ENCODE data around the gene UBR4. TPM values are rescaled to one million over a fixed set of nuclear protein-coding genes. Genes with fewer than 3 reads are reported as not detected.

UBR4 gene
- total and polyA plus RNA-seq, 10 of the 15 experiments (the other 5 are each of a cell fraction or from before 2014, with no cell fraction given): 34.2 to 124 (median 56.2) TPM

DNA sequence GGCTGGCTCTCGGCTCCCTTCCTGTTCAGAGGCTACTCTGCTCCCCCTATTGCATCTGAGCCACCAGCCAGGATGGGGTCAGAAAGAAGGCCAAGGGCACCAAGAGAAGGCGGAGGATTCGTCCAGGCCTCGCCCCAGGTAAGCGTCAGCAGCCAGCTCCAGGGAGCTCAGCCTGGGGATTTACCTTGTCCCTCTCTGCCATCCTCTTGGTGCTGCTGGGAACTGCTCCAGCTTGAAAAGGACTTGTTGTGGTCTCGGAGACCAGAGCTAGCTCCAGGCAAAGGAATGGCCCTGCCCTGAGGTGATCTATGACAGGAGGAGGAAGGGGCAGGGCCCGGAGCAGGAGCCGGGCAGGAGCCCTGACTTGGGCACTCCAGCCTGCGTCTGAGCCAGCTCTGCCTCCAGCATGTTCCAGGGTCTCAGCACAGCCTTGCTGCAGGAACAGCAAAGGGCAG lies 139.8 kb downstream of the UBR4 start:
- ATAC-seq: no peak
- Histone ChIP-seq H4K20me1 (ENCODE audit: control insufficient read depth, insufficient read depth) (no peaks in the 10 kb centered on the region), H3K4me3 (no peak overlapping the region), H3K9ac (ENCODE audit: control insufficient read depth, insufficient read depth, low read length) (no peak overlapping the region), H2AFZ (ENCODE audit: control insufficient read depth, low read depth, low read length) (no peak overlapping the region), H3K27me3 (replicated peaks in 1 of 2; ENCODE audit: control insufficient read depth in 2 of 2, insufficient read depth in 2 of 2, low read length in 1 of 2) (no peaks in the 10 kb centered on the region), H3K36me3 (ENCODE audit: control insufficient read depth in 2 of 2, insufficient read depth in 2 of 2, low read length in 1 of 2) (peaks cover 0 to 16% of the 10 kb centered on the region in 2 experiments; a peak in 3 of 4 replicates), H3K27ac (ENCODE audit: control insufficient read depth, insufficient read depth) (no peak overlapping the region), H3K79me2 (ENCODE audit: control insufficient read depth, insufficient read depth, low read length) (no peaks in the 10 kb centered on the region), H3K4me2 (ENCODE audit: control insufficient read depth, insufficient read depth) (no peak overlapping the region), H3K9me3 (replicated peaks; ENCODE audit: control insufficient read depth, insufficient read depth, low read length) (no peaks in the 10 kb centered on the region), H3K4me1 (ENCODE audit: control insufficient read depth, insufficient read depth, low read length) (no peaks in the 10 kb centered on the region)
- RAD21 ChIA-PET (ENCODE audit: unreplicated experiment): no interaction called here
- no peak for DNase-seq (ENCODE audit: low read depth, low spot score)
- intact Hi-C loops (cut with micrococcal nuclease; ENCODE audit: unreplicated experiment) (no loop called here), in situ Hi-C loops (cut with MboI) (no loop called here)
- SMC1A ChIA-PET (ENCODE audit: uncharacterized antibody, unreplicated experiment): no interaction called here
- POLR2A ChIA-PET: no interaction called here
- CTCF ChIA-PET: no interaction called here
- TF ChIP-seq NFIC (IDR thresholded peaks at IDR 0.05; ENCODE audit: low read depth, low read length): no peak
- no peak for TF ChIP-seq NFYB (IDR thresholded peaks at IDR 0.05; ENCODE audit: insufficient read depth, low read depth, low read length)
- no peak for TF ChIP-seq RBBP5 (conservative IDR thresholded peaks at IDR 0.05)
- TF ChIP-seq POU2F2 (IDR thresholded peaks at IDR 0.05; ENCODE audit: borderline replicate concordance, low read depth, low read length): no peak
- no peak for TF ChIP-seq SUPT20H (IDR thresholded peaks at IDR 0.05; ENCODE audit: borderline replicate concordance, control insufficient read depth, low read depth, low read length)
- no peak for TF ChIP-seq BCL11A (IDR thresholded peaks at IDR 0.05; ENCODE audit: low read depth, low read length)
- TF ChIP-seq HCFC1 (IDR thresholded peaks at IDR 0.05; ENCODE audit: low read length): no peak
- TF ChIP-seq WRNIP1 (IDR thresholded peaks at IDR 0.05; ENCODE audit: borderline replicate concordance, low read depth, low read length): no peak
- no peak for TF ChIP-seq NR2F1 (conservative IDR thresholded peaks at IDR 0.05)
- no peak for TF ChIP-seq MTA2 (IDR thresholded peaks at IDR 0.05; ENCODE audit: low read depth)
- no peak for TF ChIP-seq NRF1 (conservative IDR thresholded peaks at IDR 0.05; ENCODE audit: low read depth, low read length)
- TF ChIP-seq ZNF384 (IDR thresholded peaks at IDR 0.05; ENCODE audit: borderline replicate concordance, low read depth, low read length): no peak
- TF ChIP-seq CBX3 (IDR thresholded peaks at IDR 0.05; ENCODE audit: borderline replicate concordance, low read depth): no peak
- no peak for TF ChIP-seq CREM (IDR thresholded peaks at IDR 0.05; ENCODE audit: low read depth)
- TF ChIP-seq, protein P1, sequence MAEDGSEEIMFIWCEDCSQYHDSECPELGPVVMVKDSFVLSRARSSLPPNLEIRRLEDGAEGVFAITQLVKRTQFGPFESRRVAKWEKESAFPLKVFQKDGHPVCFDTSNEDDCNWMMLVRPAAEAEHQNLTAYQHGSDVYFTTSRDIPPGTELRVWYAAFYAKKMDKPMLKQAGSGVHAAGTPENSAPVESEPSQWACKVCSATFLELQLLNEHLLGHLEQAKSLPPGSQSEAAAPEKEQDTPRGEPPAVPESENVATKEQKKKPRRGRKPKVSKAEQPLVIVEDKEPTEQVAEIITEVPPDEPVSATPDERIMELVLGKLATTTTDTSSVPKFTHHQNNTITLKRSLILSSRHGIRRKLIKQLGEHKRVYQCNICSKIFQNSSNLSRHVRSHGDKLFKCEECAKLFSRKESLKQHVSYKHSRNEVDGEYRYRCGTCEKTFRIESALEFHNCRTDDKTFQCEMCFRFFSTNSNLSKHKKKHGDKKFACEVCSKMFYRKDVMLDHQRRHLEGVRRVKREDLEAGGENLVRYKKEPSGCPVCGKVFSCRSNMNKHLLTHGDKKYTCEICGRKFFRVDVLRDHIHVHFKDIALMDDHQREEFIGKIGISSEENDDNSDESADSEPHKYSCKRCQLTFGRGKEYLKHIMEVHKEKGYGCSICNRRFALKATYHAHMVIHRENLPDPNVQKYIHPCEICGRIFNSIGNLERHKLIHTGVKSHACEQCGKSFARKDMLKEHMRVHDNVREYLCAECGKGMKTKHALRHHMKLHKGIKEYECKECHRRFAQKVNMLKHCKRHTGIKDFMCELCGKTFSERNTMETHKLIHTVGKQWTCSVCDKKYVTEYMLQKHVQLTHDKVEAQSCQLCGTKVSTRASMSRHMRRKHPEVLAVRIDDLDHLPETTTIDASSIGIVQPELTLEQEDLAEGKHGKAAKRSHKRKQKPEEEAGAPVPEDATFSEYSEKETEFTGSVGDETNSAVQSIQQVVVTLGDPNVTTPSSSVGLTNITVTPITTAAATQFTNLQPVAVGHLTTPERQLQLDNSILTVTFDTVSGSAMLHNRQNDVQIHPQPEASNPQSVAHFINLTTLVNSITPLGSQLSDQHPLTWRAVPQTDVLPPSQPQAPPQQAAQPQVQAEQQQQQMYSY (CRISPR knock-in tag; IDR thresholded peaks at IDR 0.05): no peak
- no peak for TF ChIP-seq PML (IDR thresholded peaks at IDR 0.05; ENCODE audit: low read length)
- TF ChIP-seq ZNF217 (IDR thresholded peaks at IDR 0.05): no peak
- TF ChIP-seq ATF7 (IDR thresholded peaks at IDR 0.05; ENCODE audit: low read depth): no peak
- no TSS peak for BruUV-seq (replicated peaks)
- no peak for FAIRE-seq
- 80% methylated on average over 9 of the region's 9 CpGs for WGBS (ENCODE audit: insufficient coverage, insufficient replicate concordance, low lambda C conversion rate, missing lambda C conversion rate)

Data from GM12878 (cell line).